SK-N-SH (cell line): ENCODE data around the gene RASD2. TPM values are rescaled to one million over a fixed set of nuclear protein-coding genes. Genes with fewer than 3 reads are reported as not detected.

ENCODE experiments used
- CTCF ChIA-PET: fragments of 300-600, 350-600 bp; formaldehyde crosslinking; extraction: SDS; loops from one replicate; lab custom pipeline; 2021; lab: Yijun Ruan, JAX
- POLR2A ChIA-PET: fragments of 350-600 bp; sonication (Branson Sonifier 250); formaldehyde crosslinking; extraction: SDS; loops from one replicate; lab custom pipeline; 2020; ENCODE audit warnings: antibody characterized with exemption, inconsistent platforms; lab: Yijun Ruan, JAX
- DNase-seq: peaks from one replicate; pipeline ENCODE4 v3.0.0; 2012
- H2AFZ ChIP-seq: fragments of 200-600 bp; sonication (generic); 2 replicates; pipeline ENCODE4 v1.8.1; 2016; ENCODE audit warnings: antibody characterized with exemption, mild to moderate bottlenecking, low read depth
- H3F3A ChIP-seq: fragments of 200-600 bp; sonication (generic); replicated peaks from 2 replicates; pipeline ENCODE3; 2016; ENCODE audit warnings: antibody characterized with exemption, mild to moderate bottlenecking; ENCODE audit not compliant: insufficient read depth
- H3K27ac ChIP-seq, 2 experiments: fragments of 200-500 bp in 1 of 2; fragments of 200-600 bp in 1 of 2; sonication (Bioruptor generic) in 1 of 2; sonication (generic), shearing (Covaris generic) in 1 of 2; 2 replicates each; pipeline versions ENCODE4 v1.5.1 to v1.6.1; 2014 to 2016; ENCODE audit warnings: low read depth in 2 of 2, inconsistent platforms in 1 of 2, low read length in 1 of 2, mild to moderate bottlenecking in 1 of 2, mixed read lengths in 1 of 2
- H3K27me3 ChIP-seq: fragments of 200-600 bp; sonication (generic), shearing (Covaris generic); 2 replicates; pipeline ENCODE4 v1.6.1; 2016; ENCODE audit warnings: mixed run types; ENCODE audit not compliant: insufficient read depth
- H3K36me3 ChIP-seq, 2 experiments: fragments of 200-500 bp in 1 of 2; fragments of 200-600 bp in 1 of 2; sonication (Bioruptor generic) in 1 of 2; sonication (generic) in 1 of 2; replicated peaks in 1 of 2; 2 replicates each; pipeline versions ENCODE3 to v1.5.1; 2014 to 2016; ENCODE audit warnings: low read length in 1 of 2, mild to moderate bottlenecking in 1 of 2; ENCODE audit not compliant: insufficient read depth in 2 of 2, control insufficient read depth in 1 of 2
- H3K4me1 ChIP-seq, 2 experiments: fragments of 200-500 bp in 1 of 2; fragments of 200-600 bp in 1 of 2; sonication (Bioruptor generic) in 1 of 2; sonication (generic), shearing (Covaris generic) in 1 of 2; 2 replicates each; pipeline versions ENCODE4 v1.5.1 to v1.6.1; 2014 to 2016; ENCODE audit warnings: low read depth in 1 of 2, low read length in 1 of 2, mixed run types in 1 of 2; ENCODE audit not compliant: insufficient read depth in 2 of 2, control insufficient read depth in 1 of 2
- H3K4me2 ChIP-seq: fragments of 200-600 bp; sonication (generic), shearing (Covaris generic); 2 replicates; pipeline ENCODE4 v1.6.1; 2017; ENCODE audit warnings: mixed run types
- H3K4me3 ChIP-seq, 2 experiments: fragments of 200-500 bp in 1 of 2; fragments of 200-600 bp in 1 of 2; sonication (Bioruptor generic) in 1 of 2; sonication (generic), shearing (Covaris generic) in 1 of 2; 2 replicates each; pipeline versions ENCODE4 v1.5.1 to v1.8.1; 2014 to 2016; ENCODE audit warnings: low read depth in 2 of 2, inconsistent platforms in 1 of 2, low read length in 1 of 2, mild to moderate bottlenecking in 1 of 2, mixed read lengths in 1 of 2, moderate library complexity in 1 of 2
- H3K79me2 ChIP-seq: fragments of 200-600 bp; sonication (generic); 2 replicates; pipeline ENCODE4 v1.8.1; 2017; ENCODE audit warnings: mild to moderate bottlenecking; ENCODE audit not compliant: insufficient read depth
- H3K9ac ChIP-seq: fragments of 200-600 bp; sonication (generic); 2 replicates; pipeline ENCODE4 v1.6.1; 2017; ENCODE audit warnings: mixed run types
- H3K9me2 ChIP-seq: fragments of 200-600 bp; sonication (generic); 2 replicates; pipeline ENCODE4 v1.6.1; 2017; ENCODE audit warnings: mixed run types
- H3K9me3 ChIP-seq: fragments of 200-600 bp; sonication (generic); 2 replicates; pipeline ENCODE4 v1.6.1; 2017; ENCODE audit warnings: mixed run types, mild to moderate bottlenecking, moderate library complexity
- H4K20me1 ChIP-seq: fragments of 200-600 bp; sonication (generic); 2 replicates; pipeline ENCODE4 v1.6.1; 2017; ENCODE audit warnings: mild to moderate bottlenecking, mixed run types; ENCODE audit not compliant: insufficient read depth
- CTCF ChIP-seq: fragments of 200-600 bp; sonication (generic); IDR thresholded peaks from 2 replicates; pipeline ENCODE4 v1.6.1; 2017; ENCODE audit warnings: antibody characterized with exemption, mild to moderate bottlenecking, moderate library complexity
- EP300 ChIP-seq, 2 experiments: IDR thresholded peaks; 2 replicates each; pipeline versions ENCODE4 v1.4.0 to v1.6.1; 2012; ENCODE audit warnings: borderline replicate concordance in 1 of 2, low read depth in 1 of 2, low read length in 1 of 2
- EZH2phosphoT487 ChIP-seq: fragments of 200-600 bp; sonication (generic); IDR thresholded peaks from 2 replicates; pipeline ENCODE4 v1.6.1; 2017; ENCODE audit warnings: low read depth, mixed run types, mild to moderate bottlenecking, antibody characterized with exemption, moderate library complexity, borderline replicate concordance
- FOXJ3 ChIP-seq: sonication (generic); formaldehyde crosslinking; IDR thresholded peaks from 2 replicates; pipeline ENCODE4 v1.5.1; 2020; ENCODE audit warnings: mild to moderate bottlenecking, missing genetic modification reagents
- GABPA ChIP-seq: IDR thresholded peaks from 2 replicates; pipeline ENCODE4 v1.4.0; 2012; ENCODE audit warnings: low read depth, mild to moderate bottlenecking
- IRF3 ChIP-seq: fragments of 150-350 bp; IDR thresholded peaks from 2 replicates; pipeline ENCODE4 v1.6.1; 2016; ENCODE audit warnings: mild to moderate bottlenecking, low read depth, low read length
- MAX ChIP-seq: IDR thresholded peaks from 2 replicates; pipeline ENCODE4 v1.4.0; 2012; ENCODE audit warnings: low read depth
- MEF2A ChIP-seq: IDR thresholded peaks from 2 replicates; pipeline ENCODE4 v1.4.0; 2012; ENCODE audit warnings: low read depth, borderline replicate concordance
- NRF1 ChIP-seq: IDR thresholded peaks from 2 replicates; pipeline ENCODE4 v1.6.1; 2012; ENCODE audit warnings: low read depth, mild to moderate bottlenecking, low read length
- PBX3 ChIP-seq: IDR thresholded peaks from 2 replicates; pipeline ENCODE4; 2012
- REST ChIP-seq: IDR thresholded peaks from 2 replicates; pipeline ENCODE4 v1.6.1; 2012; ENCODE audit warnings: mild to moderate bottlenecking, low read depth, low read length, moderate library complexity
- RFX5 ChIP-seq: IDR thresholded peaks from 2 replicates; pipeline ENCODE4 v1.6.1; 2012; ENCODE audit warnings: mild to moderate bottlenecking, improper control_type of control experiment, low read length
- RXRA ChIP-seq: IDR thresholded peaks from 2 replicates; pipeline ENCODE4 v1.4.0; 2012; ENCODE audit warnings: low read depth, mild to moderate bottlenecking, borderline replicate concordance
- SIN3A ChIP-seq: IDR thresholded peaks from 2 replicates; pipeline ENCODE4 v1.6.1; 2012; ENCODE audit warnings: low read depth, mild to moderate bottlenecking, low read length, moderate library complexity, borderline replicate concordance
- TAF1 ChIP-seq: IDR thresholded peaks from 2 replicates; pipeline ENCODE4 v1.6.1; 2012; ENCODE audit warnings: low read depth, mild to moderate bottlenecking, low read length, moderate library complexity, borderline replicate concordance
- TCF12 ChIP-seq: IDR thresholded peaks from 2 replicates; pipeline ENCODE4 v1.4.0; 2012
- USF1 ChIP-seq: IDR thresholded peaks from 2 replicates; pipeline ENCODE4 v1.4.0; 2012; ENCODE audit warnings: low read depth, borderline replicate concordance
- YY1 ChIP-seq: IDR thresholded peaks from 2 replicates; pipeline ENCODE4 v1.4.0; 2012; ENCODE audit warnings: low read depth, mild to moderate bottlenecking
- ZBTB33 ChIP-seq: IDR thresholded peaks from 2 replicates; pipeline ENCODE4 v1.4.0; 2012; ENCODE audit warnings: low read depth, borderline replicate concordance
- WGBS: methylation state at CpG from one replicate; pipeline ENCODE4 v1.1.6; 2017; ENCODE audit warnings: low lambda C conversion rate; 5-methylcytosine and 5-hydroxymethylcytosine counted together
- polyA plus RNA-seq, 3 experiments: library from polyadenylated mRNA; depleted of rRNA; stranded (reverse); fragments of >200 nt; gene quantifications; 2 replicates each; pipeline ENCODE4 v1.2.3, GENCODE V29; 2012

Gene RASD2
- polyA plus RNA-seq, 1 of the 3 experiments (the other 2 are of a cell fraction) = 0.30 TPM

- H4K20me1 ChIP-seq = no peaks in the 10 kb centered on the region
- no peaks in the 10 kb centered on the region for H3F3A ChIP-seq
- no peak overlapping the region for H3K9ac ChIP-seq
- no peak for DNase-seq
- H3K27ac ChIP-seq = no peak overlapping the region
- ChIA-PET POLR2A (no interaction called here), CTCF (interaction anchor here (1.1 kb wide), 1 partner anchor 75 kb away, joined by 3 read pairs; no protein-coding TSS in a partner anchor)
- H3K4me3 ChIP-seq = no peak overlapping the region
- no peaks in the 10 kb centered on the region for H3K9me2 ChIP-seq
- TF ChIP-seq ZBTB33 = no peak
- no peak for TF ChIP-seq REST
- no peak for TF ChIP-seq RXRA
- TF ChIP-seq IRF3 = no peak
- TF ChIP-seq YY1 = no peak
- no peak for TF ChIP-seq USF1
- no peak for TF ChIP-seq EP300 (IDR thresholded peaks at IDR 0.05; ENCODE audit: borderline replicate concordance in 1 of 2, low read depth in 1 of 2, low read length in 1 of 2)
- TF ChIP-seq GABPA = no peak
- TF ChIP-seq FOXJ3 (CRISPR knock-in tag) = no peak
- TF ChIP-seq PBX3 = no peak
- TF ChIP-seq NRF1 = no peak
- no peak for TF ChIP-seq MEF2A
- no peak for TF ChIP-seq RFX5
- TF ChIP-seq SIN3A = no peak
- TF ChIP-seq TAF1 = no peak
- no peak for TF ChIP-seq CTCF
- TF ChIP-seq EZH2phosphoT487 = no peak
- TF ChIP-seq TCF12 = no peak
- TF ChIP-seq MAX = no peak
- no peaks in the 10 kb centered on the region for H3K36me3 ChIP-seq
- no peak overlapping the region for H3K4me2 ChIP-seq
- no peaks in the 10 kb centered on the region for H3K79me2 ChIP-seq
- no peaks in the 10 kb centered on the region for H3K4me1 ChIP-seq
- H3K27me3 ChIP-seq = no peaks in the 10 kb centered on the region
- H2AFZ ChIP-seq = no peak overlapping the region
- 70% methylated on average over 7 of the region's 7 CpGs for WGBS
- no peaks in the 10 kb centered on the region for H3K9me3 ChIP-seq
These were observed 35.0 kb upstream of the RASD2 start for GRCh38 chr22:35505399-35506258.
